HG02588 (cell line): Measurements from ENCODE around the gene KYNU.

Source experiments
- ATAC-seq: cut with Tn5 transposase; IDR thresholded peaks from one replicate; pipeline ENCODE4 v1.9.1; 2021; ENCODE audit warnings: mild to moderate bottlenecking, moderate library complexity; ENCODE audit not compliant: unreplicated experiment

Gene KYNU

DNA sequence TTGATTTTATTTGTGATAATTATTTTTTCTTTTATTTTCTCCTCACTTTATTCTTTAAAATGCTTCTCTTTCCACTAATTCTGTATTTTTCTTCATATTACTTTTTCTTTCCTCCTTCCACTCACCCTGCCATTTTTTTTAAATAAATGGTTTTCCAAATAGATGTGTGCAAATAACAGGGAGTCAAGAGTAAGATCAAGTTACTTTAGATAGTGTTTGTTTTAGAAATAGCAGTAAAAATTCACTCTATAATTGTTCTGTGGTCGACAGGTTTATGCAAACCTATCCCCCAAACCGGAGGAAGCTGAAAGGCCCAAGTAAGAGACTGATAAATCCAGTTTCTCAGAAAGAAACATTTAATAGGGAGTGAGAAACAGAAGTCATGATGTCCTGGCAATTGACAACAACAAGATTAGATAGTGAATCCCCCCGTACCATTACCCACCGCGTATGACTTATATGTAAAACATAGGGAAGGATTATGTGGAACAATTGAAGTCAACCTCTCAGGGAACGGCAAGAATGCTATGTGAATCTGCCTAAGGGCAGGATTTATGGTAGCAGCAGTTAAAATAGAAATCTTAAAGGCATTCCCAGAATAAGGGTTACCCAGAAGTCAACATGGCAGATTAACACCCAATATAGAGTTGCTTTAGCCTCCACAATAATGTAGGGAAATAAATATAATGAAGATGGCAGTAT is 75.5 kb downstream of the KYNU start:
- no peak for ATAC-seq

GRCh38 chr2:142954493-142954892 is 77.0 kb downstream of the KYNU start:
- no peak for ATAC-seq

- no peak for ATAC-seq
Observed at GRCh38 chr2:142957144-142957543, 79.7 kb downstream of the KYNU start.

DNA sequence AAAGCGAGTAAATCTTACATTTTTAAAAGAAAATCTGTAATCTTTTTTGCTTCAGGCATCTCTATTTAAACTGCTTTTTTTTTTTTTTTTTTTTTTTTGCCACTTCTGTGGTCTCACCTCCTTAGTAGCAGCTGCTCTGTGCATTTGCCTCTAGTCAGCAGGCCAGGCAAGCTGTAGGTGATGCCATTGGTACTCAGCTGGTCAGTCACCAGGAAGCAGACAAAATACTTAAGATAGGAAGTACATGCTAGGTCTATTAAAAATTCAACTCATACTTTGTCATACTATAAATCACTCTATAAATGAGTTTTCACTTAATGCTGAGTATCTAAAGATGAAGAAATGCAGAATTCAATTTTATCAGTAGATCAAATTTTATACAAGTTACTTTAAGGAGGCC is 83.7 kb downstream of the KYNU start:
- no peak for ATAC-seq

DNA sequence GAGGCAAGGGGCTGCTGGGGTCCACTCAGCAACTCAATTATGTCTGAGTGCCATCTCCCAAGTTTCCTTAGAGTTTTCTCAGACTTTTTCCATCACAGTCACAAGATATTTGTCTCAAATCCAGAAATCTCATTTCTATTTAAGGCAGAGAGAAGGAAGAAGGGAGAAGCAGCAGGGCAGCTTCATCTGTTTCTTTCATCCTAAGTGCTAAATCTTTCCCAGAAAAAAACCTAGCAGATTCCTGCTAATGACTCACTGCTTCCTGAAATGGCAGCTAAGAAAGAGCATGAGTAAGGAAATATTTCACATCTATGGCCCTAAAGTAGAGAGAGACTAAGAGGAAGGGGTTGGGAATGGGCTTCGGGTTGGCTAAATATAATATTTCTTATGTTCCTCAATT is 88.0 kb downstream of the KYNU start:
- ATAC-seq = no peak

DNA sequence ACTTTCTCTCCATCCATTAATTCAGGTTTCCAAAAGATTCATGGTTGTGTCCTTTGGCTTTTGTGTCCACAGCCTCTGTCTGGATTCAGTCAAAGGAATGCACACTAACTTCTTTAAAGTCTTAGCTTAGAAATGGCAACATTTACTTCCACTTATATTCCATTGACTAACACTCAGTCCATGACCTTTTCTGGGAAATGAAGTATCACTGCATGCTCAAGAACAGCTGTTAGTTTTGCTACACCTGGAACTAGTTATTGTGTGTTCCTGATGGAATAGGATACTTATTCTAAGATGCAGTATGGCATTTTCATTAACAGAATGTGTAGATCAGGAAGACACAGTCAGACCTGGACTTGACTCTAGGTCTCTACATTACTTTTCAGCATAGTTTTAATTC is 88.8 kb downstream of the KYNU start:
- no peak for ATAC-seq

DNA sequence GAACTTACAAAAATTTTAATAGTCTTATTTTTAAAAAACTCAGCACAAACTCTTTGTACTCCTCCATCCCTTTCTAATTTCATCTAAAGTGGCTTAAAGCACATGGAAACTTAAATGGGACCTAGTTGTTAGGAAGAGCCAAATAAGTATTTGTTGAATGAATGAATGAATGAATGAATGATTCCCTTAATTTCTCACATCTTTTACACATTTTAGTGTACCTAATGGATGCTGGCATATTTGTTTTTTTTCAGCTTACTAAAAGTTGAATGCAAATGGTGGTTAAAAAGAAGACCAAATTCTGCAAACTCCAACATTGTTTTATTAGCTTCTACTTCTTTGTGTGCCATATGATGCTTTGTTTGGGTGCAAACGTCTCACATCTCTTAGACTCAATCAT is 89.6 kb downstream of the KYNU start:
- no peak for ATAC-seq

GRCh38 chr2:142973160-142973821 is 95.8 kb downstream of the KYNU start:
- no peak for ATAC-seq

GRCh38 chr2:142973822-142974207 is 96.4 kb downstream of the KYNU start:
- ATAC-seq = peak; percentile 31

DNA sequence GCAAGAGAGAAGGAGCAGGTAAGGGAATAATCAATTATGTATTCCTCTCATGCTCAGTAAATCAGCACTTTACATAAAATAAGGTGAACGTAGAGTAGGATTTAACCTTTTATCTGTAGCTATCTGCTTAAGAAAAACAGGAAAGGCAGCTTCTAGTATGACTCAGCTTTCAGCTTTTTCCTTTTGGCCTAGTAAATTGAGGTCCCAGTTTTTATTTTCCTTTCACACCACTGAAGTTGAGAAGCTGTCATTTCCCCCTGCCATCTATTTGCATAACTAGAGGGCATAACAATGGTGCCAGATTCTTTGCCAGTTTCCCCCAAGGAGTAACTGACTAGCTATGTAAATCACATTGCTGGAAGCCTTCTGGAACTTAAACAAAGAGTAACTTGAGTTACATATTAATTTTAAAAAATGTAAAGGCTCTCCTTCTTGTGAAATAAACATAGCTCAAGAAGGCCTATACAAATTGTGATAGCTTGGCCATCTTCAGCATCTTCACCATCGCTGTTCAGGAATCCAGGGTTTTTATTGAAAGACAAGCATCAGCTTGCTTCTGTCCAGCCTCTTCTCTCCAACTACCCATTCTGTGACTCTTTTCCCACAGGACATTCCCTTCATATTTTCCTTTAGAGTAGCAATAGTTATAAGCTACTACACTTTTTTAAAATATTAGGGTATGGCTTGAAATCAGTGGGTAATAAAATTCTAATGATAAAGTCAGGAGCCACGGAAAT is 97.0 kb downstream of the KYNU start:
- peak; percentile 64 for ATAC-seq

DNA sequence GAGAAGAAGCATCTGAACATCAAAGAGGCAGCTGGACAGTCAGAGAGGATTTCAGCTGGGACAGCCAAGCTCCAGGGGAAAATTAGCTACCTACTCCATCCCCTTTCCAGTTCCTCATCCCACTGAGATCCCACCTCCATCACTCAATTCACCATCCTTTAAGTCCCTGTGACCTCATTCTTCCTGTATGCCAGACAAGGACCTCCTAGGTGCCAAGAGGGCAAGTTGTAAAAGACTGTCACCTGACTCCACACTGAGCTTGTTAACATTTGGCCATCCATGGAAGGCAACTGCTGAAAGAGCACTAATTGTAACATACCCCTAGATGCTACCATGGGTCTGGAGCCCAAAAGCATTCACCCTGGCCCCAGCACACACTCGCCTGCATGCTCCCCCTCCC is 97.8 kb downstream of the KYNU start:
- ATAC-seq = no peak

GRCh38 chr2:142980246-142981068 is 103.0 kb downstream of the KYNU start:
- ATAC-seq = no peak

DNA sequence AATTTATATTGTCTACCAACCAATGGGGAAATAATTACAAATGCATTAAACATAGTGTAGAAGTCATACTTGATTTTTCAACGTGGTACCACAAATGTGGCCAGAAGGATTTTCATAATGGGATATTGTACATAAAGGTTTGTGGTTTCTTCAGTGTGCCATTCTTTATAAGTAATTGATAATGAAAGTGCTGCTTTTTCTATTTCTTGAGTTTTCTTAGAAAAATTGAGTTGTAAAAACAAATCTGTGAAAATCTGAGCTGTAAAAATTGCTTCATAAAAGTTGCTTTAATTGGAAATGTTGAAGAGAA is 103.6 kb downstream of the KYNU start:
- no peak for ATAC-seq

DNA sequence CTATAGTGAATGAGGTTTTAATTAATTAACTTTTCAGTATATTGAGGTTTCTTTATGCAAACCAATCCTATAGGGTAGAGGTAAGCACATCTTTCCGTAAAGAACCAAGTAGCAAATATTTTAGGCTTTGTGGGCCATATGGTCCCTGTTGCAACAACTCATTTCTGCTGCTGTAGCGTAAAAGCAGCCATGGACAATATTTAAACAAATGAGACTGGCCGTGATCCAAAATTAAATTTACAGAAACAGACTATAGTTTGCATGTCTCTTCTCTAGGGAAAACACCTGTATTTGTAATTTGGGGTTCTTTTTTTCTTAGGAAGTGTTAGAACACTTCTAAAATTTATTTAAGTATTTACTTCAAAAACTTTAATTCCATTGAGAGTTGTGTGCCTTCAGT is 104.3 kb downstream of the KYNU start:
- ATAC-seq = no peak

DNA sequence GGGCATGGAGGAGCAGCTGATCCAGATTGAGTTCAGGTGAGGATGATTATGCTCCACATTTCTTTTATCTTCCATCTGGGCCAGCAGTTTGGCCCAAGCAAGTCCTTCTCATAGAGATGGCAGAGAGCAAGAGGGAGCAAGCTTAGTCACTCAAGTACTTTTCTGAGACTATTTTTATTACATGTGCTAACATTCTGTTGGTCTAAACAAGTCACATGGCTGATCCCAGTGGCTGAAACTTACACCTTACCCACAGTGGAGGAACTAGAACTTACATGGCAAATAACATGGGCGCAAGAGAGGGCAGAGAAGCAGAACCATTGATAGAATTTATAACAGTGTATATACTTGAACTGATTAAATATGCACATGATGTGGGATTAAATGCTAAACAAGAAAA is 105.7 kb downstream of the KYNU start:
- ATAC-seq = peak; percentile 90

DNA sequence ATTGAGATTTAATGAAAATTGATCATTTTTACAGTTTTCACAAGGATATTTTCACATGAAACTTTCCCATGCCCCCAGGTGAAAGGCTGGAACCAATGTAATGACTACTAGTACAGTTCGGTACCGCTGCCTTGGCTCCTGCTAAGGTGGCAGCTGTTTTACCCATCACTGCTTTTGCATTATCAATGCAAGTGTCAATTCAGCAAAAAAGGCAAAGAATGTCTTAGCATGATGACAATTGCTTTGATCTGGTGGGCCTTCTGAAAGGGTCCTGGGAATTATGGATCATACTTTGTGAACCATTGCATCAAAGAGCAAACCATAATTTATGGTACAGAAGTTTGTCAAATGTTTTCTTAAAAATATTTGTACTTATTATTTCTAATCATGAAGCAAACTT is 107.2 kb downstream of the KYNU start:
- ATAC-seq = no peak

DNA sequence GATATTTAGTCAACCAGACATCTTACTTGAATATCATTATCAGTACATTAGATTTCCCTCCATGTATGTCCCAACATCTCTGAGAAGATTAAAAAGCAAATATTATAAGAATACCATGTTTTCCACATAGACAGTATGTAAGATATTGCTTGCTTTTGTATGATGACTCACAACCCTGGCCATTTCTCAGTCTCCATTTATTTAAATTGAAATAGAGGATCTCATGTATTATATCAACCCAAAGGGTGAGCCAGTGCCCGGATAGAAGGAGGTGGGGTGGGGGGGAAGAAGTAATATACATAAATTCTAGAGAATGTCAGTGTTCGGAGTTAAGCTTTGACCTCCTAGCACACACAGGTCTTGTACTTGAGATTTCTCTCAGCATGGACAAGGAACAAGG is 109.6 kb downstream of the KYNU start:
- ATAC-seq = no peak

DNA sequence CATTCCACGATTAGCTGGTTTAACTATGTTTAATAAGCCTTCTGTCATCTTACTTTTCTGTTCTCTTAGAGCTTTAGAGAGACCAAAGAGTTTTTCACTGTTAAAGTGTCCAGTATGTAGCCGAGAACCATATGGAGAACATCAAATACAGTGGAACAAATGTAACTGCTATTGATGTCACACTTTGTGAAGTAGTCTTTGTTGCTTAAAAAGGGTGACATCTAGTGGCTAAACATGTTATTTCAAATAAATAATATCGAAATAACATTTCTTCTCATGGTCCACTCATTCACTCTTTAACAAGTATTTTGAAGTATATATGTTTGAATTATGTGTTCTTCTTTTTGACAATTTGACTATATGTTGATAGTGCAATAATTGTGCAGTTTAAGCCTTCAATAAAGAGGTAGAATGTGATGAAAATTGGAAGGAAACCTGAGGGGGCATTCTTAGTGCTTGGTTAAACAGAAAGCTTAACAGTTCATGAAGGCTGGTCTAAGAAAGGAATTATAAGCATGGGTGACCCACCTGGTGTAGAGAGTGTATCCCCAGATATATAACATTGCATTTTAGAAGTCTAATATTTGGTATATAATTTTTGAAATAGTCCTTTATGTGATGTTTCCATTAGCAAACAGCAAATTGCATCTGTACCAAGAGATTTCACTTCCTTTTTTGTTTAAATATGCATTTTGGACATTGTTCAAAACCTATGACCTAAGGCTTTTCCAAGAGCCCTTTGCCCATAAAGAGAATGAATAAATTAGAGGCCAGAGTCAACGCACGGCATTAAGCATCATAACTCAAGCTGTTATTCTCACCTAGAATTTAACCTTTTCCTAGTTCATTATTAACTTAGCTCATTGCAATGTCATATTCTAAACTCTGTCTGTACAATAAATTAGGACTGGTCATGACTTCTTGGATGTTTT is 112.1 kb downstream of the KYNU start:
- ATAC-seq = peak; percentile 75

DNA sequence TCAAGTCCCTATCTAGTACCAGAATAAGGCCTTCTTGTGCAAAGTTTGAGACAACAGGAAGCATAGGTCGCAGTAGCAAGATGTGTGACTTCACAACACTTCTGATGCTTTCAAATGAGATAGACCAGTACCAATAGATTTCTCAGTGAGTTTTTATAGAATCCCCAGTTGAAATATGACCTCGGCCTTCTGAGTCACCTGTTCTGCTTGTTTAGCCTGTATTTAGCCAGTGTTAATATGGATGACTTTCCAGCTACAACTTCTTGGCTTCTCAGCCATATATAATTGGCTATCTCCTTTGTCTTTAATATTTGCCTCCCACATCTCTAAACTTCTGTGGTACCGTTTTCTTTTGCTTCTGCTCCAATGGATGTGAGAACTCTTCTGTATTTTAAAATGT is 113.8 kb downstream of the KYNU start:
- ATAC-seq = no peak

DNA sequence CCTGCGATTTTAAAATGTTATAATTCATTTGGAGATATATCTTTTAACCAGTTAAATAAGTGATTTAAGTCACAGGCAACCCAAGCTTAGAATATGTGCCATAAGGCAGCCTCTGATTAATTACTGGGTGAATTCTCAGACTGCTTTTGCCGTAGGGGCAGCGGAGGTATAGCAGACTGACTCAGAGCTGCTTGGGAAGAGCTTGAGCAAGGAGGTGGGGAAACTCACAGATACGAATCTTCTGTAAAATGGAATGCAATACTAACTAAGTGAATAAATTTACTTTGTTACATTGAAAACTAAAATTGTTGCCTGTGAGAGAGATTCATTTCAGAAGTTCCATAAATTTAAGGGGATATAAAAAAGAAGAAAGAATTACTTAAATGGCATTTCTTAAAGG is 115.4 kb downstream of the KYNU start:
- ATAC-seq = no peak
